SK-MEL-5 (cell line): ENCODE results near the gene DPP6. TPM values are rescaled to one million over a fixed set of nuclear protein-coding genes. Genes with fewer than 3 reads are reported as not detected.
"Not testable (repeated sequence)": the region's sequence is repeated elsewhere in the genome, so short reads cannot be mapped to it uniquely, and the experiment has no call there.

Experiments used
- DNase-seq: peaks from one replicate; pipeline ENCODE4 v3.0.0-alpha.2; 2016; ENCODE audit warnings: low read depth, low spot score
- in situ Hi-C: cut with HindIII; loops from 2 replicates; pipeline ENCODE4 v1.10.0; 2016; ENCODE audit warnings: low sequenced_read_pairs, high pct_unique_total_duplicates, low pct_unique_long_range_greater_than_20kb
- total RNA-seq: library from RNA; depleted of rRNA; stranded (reverse); fragments of >200 nt; shearing (Covaris generic); gene quantifications from 2 replicates; pipeline ENCODE4 v1.2.3, GENCODE V29; 2014

The DPP6 gene
- total RNA-seq, 1 experiment from 2014 or later = 0.87 TPM

DNA sequence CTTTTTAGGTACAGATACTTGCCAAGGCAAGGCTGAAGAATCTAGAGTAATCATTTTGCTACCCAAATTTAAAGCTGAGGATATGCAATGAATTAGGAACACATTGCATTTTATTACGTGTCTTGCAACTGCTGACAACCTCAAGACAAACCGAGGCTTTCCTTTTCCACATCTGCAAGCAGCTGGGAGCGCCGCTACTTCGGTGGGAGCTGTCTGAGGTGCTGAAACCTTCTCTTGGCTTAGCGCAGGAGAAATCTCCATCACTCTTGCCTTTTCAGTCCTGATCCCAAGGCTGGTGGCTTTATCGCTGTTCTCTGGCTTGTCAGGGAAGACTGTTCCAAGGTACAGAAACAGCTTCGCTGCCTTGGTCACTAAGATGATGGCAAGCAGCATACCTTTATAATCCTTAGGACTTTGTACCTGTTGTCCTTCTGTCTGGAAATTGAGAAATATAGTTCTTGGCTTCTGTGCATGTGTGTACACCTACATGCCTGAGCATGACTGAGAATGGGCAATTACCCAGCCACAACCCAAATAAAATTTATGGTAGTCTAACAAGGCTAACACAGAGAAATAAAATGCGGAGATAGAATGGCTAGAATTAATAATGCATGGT is 3.4 kb downstream of the DPP6 start:
- peak; percentile 54 for DNase-seq
- in situ Hi-C loops = not testable (repeated sequence)

DNA sequence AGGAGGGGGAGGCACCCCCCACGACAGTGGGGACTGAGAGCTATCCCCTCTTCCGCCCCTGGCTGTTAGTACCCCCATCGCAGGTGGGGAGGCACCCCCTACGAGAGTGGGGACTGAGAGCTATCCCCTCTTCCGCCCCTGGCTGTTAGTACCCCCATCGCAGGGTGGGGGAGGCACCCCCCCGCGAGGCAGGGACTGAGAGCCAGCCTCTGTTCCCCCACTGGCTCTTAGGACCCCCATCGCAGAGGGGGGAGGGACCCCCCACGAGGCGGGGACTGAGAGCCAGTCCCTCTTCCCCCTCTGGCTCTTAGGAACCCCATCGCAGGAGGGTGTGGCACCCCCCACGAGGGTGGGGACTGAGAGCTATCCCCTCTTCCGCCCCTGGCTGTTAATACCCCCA is 6.6 kb downstream of the DPP6 start:
- DNase-seq, in situ Hi-C loops: not testable (repeated sequence)

DNA sequence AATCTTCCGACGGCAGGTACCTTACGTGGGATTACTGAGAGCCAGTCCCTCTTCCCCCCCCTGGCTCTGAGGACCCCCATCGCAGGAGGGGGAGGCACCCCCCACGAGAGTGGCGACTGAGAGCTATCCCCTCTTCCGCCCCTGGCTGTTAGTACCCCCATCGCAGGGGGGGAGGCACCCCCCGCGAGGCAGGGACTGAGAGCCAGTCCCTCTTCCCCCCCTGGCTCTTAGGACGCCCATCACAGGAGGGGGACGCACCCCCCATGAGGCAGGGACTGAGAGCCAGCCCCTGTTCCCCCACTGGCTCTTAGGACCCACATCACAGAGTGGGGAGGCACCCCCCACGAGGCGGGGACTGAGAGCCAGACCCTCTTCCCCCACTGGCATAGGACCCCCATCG is 8.4 kb downstream of the DPP6 start:
- DNase-seq, in situ Hi-C loops: not testable (repeated sequence)

DNA sequence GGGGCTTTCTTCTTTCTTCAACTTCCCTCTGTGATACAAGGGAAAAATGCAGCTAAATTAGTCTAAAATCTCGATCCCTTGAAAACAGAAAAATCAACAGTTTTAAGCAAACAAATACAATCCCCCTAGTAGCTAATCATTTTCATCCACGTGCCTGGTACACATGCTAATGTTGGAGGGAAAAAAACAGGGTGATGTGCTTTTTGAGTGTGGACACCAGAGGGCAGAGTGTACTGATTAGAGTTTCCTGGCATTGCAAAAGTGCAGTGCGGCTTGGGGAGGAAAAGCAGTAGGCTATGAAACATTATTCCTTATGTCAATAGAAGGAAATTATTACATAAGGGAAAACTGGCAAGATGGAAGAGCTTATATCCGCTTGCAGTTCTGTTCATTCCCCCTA is 19.6 kb downstream of the DPP6 start:
- in situ Hi-C loops = not testable (repeated sequence)
- peak; percentile 69 for DNase-seq

DNA sequence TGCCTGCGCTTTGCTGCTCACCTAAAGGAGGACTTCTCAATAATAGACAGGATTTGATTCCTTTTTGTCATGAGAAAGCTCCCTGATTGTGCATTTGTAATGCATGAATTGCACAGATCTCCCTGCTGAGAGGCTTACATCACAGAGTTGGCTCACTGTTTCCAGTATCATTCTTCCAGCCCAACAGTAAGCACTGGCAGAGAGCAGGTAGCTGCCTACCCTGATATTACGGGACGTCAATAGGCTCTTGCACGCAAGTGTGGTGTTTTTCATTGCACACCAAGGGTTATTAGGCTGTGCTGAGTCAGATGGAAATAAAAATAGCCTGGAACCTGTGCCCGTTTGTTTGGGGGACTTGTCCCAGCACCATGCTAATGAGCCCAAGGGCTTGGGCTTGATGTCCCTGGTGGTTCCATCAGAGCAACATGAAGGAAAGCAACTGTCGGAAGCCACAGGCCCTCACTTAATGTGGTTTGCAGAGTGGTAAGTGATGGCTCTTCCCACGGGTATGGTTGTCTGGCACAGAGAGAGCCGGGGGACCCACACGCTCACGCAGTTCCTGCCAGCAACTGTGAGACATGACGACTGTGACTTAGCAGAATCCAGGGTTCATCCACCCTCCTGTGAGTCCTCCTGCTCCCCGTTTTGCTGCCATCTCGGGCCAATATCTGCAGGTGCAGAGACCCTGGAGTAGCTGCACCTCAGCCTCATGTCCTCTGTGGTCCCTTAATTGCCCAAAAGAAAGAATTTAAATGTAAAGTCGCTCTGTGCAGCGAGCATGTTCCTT is 20.4 kb downstream of the DPP6 start:
- in situ Hi-C loops = not testable (repeated sequence)

DNA sequence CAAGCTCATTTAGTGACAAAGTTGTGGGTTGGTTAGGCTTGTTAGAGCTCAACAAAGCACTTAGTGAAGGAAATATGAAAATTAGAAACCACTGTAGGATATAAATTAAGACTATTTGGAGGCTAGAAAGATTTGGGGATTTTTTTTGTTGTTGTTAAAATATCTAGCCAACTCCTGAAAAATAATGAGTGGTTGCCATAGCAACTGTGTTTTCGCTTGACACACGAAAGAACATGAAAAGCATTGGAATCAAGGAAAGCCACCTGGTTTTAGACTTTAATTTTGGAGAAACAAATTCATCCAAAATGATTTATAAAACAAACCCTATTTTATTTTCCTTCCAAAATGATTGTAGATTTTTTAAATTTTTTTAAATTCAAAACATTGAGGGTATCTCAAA is 26.3 kb downstream of the DPP6 start:
- DNase-seq, in situ Hi-C loops: not testable (repeated sequence)

More for the DNA sequence above, 20.4 kb downstream of the DPP6 start:
- DNase-seq = not testable (repeated sequence)

DNA sequence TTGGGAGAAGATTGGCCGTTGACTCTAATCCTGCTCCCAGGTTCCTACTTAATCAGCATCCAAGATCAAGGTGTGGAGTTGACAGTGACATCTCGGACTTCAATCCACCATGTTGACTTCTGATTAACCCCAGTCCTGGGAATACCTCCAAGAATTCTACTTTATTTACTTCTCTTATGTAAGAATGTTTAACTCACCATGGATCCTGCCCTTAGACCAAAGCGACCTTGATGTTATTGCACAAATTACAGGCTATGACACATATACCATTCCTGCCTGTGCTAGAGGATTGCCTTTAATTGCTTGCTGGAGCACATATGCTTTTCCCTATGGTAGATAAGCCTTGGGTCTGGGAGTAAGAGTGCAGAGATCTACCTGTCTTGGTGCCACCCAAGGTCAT is 28.1 kb downstream of the DPP6 start:
- DNase-seq, in situ Hi-C loops: not testable (repeated sequence)

DNA sequence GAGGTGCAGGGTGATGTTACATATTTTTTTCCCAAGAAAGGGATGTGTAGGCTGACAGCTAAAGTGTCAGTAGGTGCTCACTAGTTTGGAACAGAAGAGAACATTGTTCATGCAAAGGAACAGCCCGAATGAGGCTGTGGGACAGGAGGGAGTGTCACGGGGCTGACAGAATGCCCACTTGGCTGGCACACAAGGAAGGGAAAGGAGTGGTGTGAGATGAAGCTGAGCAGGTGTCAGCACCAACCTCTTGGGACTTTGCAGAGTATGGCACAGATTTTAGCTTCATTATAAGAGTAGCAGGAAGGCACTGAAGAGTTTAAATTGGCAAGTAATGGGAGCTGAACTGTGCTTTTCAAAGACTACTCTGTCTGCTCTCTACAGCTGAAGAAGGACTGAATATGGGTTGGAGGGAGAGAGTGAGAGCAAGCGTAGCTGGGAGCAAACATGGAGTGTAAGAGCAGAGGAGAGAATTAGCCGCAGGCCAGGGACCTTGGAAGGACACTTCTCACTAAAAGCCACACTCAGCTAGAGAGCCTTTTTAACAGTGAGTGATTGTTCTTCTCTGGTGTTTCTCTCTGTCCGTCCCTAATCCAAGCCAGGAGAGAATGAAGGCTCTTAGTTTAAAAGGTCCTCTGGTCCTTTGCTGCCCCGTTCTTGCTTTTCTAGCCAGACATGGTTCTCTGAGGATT is 35.0 kb downstream of the DPP6 start:
- in situ Hi-C loops = not testable (repeated sequence)
- DNase-seq = peak; percentile 8

DNA sequence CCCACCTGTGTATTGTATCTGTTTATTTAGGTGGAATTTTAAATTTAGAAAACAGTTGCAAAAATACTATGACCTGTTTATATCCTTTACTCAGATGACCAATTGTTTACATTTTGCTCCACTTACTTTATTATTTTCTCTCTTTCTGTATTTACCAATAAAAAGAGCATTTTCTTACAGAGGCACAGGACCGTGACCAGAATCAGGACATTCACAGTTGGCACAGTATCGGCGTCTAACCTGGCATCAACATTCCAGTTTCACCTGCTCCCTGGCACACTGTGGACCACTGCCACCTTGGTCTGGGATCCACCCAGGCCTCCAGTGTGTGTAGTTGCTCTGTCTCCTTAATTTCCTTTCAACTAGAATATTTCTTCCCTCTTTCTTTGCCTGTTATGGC is 39.9 kb downstream of the DPP6 start:
- in situ Hi-C loops, DNase-seq: not testable (repeated sequence)

DNA sequence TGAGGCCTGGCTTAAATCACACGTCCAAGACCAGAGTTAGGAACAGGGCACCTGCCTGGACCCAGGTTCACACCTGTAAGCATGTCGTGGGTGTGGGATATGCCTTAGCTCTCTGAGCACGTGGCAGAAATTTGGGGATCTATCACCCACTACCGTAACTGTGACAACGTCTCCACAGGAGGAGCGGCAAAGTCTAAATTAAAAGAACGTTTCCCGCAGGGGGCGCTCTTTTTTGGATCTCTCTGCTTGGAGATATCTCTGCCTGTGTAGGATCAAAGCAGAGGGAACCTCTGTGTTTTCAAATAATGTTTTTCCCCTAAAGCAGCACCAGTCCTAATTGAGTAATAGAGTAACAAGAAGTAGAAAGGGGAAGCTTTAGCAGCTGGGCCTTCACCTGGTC is 43.0 kb downstream of the DPP6 start:
- DNase-seq, in situ Hi-C loops: not testable (repeated sequence)

DNA sequence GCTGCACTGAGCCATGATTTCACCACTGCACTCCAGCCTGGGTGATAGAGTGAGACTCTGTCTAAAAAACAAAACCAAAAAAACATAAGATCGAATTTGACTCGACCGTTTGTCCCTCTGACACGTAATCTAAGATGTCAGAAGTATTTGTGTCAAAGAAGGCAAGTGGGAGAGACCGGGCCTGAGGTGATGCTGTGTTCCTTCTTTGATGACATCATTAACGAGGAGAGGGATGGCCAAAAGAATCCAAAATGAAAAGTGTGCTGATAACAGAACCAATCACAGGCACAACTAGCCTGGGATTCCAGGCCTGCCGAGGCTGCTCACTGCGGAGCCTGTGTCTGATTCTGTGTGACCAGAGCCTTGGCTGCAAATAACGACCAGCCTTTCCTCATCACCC is 52.9 kb downstream of the DPP6 start:
- in situ Hi-C loops, DNase-seq: not testable (repeated sequence)

DNA sequence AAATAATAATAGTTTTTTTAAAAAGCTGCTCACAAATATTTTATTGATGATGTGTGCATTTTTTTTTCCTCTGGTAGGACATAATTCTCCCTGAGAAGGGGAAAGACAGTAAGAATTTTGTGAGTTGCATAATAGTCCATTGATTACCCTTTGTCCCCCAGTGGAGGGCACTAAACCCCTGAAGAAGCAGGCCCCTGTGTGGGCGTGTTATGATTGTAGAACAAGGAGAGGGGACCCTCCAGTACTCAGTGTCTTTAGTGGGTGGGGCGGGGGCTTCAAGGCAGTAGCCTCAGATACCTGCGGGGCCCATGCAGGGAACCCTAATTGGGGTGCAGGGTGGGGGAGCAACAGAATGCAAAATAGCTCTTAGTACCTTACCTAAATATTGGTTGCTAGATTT is 57.4 kb downstream of the DPP6 start:
- in situ Hi-C loops, DNase-seq: not testable (repeated sequence)

DNA sequence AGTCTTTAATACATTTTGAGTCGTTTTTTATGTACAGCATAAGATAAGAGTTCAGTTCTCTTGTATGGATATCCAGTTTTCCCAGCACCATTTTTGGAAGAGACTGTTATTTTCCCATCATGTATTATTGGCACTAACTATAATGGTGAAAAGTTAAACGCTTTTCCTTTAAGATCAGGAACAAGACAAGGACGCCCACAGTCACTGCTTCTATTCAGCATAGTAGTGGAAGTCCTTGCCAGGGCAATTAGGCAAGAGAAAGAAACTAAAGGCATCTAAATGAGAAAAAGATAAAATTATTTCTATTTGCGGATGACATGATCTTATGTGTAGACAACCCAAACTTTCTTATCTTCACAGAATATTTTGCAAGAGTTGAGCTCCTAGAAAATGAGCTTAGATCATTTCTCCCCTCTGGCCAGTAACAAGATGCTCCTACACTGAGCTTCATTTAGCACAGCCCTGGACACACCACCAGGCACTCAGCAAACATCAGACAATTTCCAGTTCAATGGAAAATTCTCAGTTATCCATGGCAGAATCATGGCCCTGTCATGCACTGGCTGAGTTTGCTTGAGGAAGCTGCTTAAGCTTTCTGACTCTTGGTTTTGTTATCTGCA is 61.6 kb downstream of the DPP6 start:
- in situ Hi-C loops = not testable (repeated sequence)

DNA sequence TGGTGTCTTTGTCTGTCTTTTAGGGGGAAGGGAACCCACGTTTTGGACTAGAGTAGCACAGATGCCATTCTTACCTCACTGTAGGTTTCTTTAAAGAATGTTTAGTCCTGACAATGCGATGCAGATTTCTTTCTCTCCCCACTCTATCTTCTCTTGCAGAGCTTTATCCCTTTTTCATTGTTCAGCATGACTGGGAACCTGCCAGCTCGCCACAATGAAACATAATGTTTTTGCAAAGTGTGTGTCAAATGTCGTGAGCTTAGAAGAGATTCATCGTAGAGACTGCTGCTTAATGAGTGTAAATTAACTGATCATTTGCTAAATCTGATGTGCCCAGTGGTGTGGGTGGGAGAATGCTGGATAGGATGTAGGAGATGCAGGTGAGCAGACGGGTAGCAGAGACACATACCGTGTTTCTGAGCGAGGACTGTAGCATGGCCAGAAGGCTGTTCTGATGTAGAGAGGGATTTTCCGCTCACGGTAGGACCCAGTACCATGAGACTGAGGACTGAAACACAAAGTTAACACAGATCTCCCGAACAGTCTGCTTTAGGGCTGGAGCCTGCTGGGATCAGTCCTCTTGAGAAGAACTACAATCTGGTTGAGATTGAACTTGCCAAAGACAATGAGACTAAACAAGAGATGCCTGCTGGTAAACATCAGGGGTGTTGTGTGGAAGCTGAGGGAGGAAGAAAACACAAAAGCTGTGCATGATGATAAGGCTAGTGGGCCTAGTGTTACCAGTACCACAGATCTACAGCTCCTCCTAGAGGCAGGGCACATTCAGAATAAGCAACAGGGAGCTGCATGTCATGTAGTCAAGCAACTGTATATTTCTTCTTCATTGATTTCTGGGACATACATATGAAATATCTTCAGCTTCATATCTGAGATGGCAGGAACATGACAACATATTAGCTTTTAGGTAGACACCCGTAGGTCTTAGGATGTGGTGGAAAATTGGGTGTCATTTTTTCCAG is 65.5 kb downstream of the DPP6 start:
- DNase-seq, in situ Hi-C loops: not testable (repeated sequence)

More for the DNA sequence above, 61.6 kb downstream of the DPP6 start:
- not testable (repeated sequence) for DNase-seq

DNA sequence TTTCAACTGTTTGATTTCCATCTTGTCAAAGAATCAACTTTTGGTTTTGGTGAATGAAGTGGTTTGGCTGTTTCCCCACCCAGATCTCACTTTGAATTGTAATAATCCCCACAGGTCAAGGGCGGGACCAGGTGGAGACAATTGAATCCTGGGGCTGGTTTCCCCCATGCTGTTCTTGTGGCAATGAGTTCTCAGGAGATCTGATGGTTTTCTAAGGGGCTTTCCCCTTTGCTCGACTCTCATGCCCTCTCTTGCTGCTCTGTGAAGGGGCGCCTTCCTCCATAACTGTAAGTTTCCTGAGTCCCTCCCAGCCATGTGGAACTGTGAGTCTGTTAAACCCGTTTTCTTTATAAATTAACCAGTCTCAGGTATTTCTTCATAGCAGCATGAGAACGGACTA is 68.6 kb downstream of the DPP6 start:
- in situ Hi-C loops, DNase-seq: not testable (repeated sequence)

DNA sequence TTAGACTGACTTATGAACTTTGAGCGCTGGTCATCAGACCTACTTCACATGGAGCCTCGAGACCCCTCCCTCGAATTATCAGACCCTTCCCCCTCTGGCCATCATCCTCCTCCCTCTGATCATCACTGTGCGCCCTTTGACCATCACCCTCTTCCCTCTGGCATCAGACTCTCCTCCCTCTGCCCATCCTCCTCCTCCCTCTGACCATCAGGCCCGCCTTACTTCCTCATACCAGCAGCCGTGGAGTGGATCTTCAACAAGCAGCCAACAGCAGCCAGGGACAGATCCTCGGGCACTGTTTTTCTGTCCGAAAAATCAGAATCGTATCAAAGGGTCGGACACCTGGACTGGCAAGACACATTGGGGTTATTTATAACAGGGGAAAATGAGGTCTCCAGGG is 70.5 kb downstream of the DPP6 start:
- DNase-seq, in situ Hi-C loops: not testable (repeated sequence)

DNA sequence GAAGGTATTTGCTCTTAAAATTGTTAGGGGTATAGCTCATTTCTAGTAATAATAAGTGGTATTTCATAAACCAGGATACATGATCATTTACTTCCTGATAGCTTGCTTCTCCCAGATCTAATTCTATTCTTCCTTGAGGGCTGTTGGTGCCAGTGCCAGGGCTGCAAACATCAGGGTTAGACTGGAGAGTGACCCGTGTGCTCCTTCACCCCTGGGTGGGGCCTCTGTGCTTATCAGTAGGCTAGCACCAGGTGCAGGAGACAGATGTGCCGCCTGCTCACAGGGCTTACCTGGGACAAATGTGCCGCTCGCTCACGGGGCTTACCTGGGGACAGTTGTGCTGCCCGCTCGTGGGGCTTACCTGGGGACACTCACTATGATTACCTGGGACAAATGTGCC is 71.2 kb downstream of the DPP6 start:
- in situ Hi-C loops, DNase-seq: not testable (repeated sequence)
